ENCODE measurements around the gene CD27. TPM values are rescaled to one million over a fixed set of nuclear protein-coding genes. Genes with fewer than 3 reads are reported as not detected.
"Not testable (repeated sequence)": the region's sequence is repeated elsewhere in the genome, so short reads cannot be mapped to it uniquely, and the experiment has no call there.

CD27 gene
- total RNA-seq, 3 donors from 2014 or later: 52.3 to 100 (median 89.8) TPM

GRCh38 chr12:6475233-6475975, 30.6 kb downstream of the CD27 start:
- H3K4me3 Mint-ChIP-seq; H3K27me3 Mint-ChIP-seq (ENCODE audit: low read depth); H3K9me3 Mint-ChIP-seq; ATAC-seq; H3K36me3 Mint-ChIP-seq (ENCODE audit: insufficient read depth); DNase-seq: not testable (repeated sequence)
- peaks cover 10% of the 10 kb centered on the region for H3K4me1 Mint-ChIP-seq (ENCODE audit: low read depth)

GRCh38 chr12:6476489-6476888, 31.7 kb downstream of the CD27 start:
- Mint-ChIP-seq H3K36me3 (ENCODE audit: insufficient read depth) (no peaks in the 10 kb centered on the region), H3K27me3 (ENCODE audit: low read depth) (no peaks in the 10 kb centered on the region), H3K4me3 (no peak overlapping the region), H3K4me1 (ENCODE audit: low read depth) (peaks cover 5% of the 10 kb centered on the region), H3K9me3 (no peaks in the 10 kb centered on the region)
- no peak for ATAC-seq
- DNase-seq: no peak

DNA sequence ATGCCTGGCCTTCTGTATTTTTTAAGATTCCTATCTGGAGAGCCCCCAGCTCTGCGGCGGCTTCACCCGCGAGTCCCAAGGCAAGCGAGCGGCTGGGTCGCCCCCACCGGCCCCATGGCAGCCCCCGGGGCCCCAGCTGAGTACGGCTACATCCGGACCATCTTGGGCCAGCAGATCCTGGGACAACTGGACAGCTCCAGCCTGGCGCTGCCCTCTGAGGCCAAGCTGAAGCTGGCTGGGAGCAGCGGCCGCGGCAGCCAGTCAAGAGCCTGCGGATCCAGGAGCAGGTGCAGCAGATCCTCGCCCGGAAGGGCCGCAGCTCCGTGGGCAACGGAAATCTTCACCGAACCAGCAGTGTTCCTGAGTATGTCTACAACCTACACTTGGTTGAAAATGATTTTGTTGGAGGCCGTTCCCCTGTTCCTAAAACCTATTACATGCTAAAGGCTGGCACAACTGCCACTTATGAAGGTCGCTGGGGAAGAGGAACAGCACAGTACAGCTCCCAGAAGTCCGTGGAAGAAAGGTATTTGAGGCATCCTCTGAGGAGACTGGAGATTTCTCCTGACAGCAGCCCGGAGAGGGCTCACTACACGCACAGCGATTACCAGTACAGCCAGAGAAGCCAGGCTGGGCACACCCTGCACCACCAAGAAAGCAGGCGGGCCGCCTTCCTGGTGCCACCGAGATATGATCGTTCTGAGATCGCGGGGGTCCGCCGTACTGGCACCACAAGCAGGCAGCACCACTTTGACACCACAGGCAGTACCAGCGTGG, 33.0 kb downstream of the CD27 start:
- H3K9me3 Mint-ChIP-seq; H3K27me3 Mint-ChIP-seq (ENCODE audit: low read depth); DNase-seq; H3K4me3 Mint-ChIP-seq; H3K4me1 Mint-ChIP-seq (ENCODE audit: low read depth); H3K36me3 Mint-ChIP-seq (ENCODE audit: insufficient read depth); ATAC-seq: not testable (repeated sequence)

DNA sequence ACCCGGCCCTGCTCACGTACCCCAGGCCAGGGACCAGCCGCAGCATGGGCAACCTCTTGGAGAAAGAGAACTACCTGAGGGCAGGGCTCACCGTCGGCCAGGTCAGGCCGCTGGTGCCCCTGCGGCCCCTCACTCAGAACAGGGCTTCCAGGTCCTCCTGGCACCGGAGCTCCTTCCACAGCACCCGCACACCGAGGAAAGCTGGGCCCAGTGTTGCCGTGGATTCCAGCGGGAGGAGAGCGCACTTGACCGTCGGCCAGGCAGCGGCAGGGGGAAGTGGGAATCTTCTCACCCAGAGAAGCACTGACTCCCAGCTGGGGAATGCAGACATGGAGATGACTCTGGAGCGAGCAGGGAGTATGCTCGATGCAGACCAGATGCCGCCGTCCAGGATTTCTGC, 33.7 kb downstream of the CD27 start:
- Mint-ChIP-seq H3K4me1 (ENCODE audit: low read depth) (no peaks in the 10 kb centered on the region), H3K27me3 (ENCODE audit: low read depth) (no peaks in the 10 kb centered on the region), H3K4me3 (no peak overlapping the region), H3K9me3 (no peaks in the 10 kb centered on the region), H3K36me3 (ENCODE audit: insufficient read depth) (no peaks in the 10 kb centered on the region)
- ATAC-seq (no peak), DNase-seq (no peak)

DNA sequence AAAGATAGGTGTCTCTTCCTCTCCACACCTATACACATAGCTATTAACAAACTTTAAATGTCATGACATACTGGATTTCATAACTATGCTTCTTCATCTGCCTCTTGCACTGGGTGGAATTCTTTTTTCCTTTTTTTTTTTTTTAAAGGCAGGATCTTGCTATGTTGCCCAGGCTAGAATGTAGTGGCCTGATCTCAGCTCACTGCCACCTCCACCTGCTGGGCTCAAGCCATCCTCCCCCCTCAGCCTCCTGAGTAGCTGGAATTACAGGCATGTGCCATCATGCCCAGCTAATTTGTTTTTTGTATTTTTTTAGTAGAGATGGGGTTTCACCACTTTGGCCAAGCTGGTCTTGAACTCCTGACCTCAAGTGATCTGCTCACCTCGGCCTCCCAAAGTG, 43.5 kb downstream of the CD27 start:
- DNase-seq: no peak
- H3K4me1 Mint-ChIP-seq (ENCODE audit: low read depth): peaks cover 11% of the 10 kb centered on the region
- no peak overlapping the region for H3K4me3 Mint-ChIP-seq
- no peaks in the 10 kb centered on the region for H3K9me3 Mint-ChIP-seq
- no peak for ATAC-seq
- peaks cover 10% of the 10 kb centered on the region for H3K36me3 Mint-ChIP-seq (ENCODE audit: insufficient read depth)
- no peaks in the 10 kb centered on the region for H3K27me3 Mint-ChIP-seq (ENCODE audit: low read depth)

GRCh38 chr12:6489449-6489848, 44.7 kb downstream of the CD27 start:
- ATAC-seq (no peak), DNase-seq (no peak)
- Mint-ChIP-seq H3K4me1 (ENCODE audit: low read depth) (peaks cover 13% of the 10 kb centered on the region), H3K4me3 (no peak overlapping the region), H3K9me3 (no peaks in the 10 kb centered on the region), H3K27me3 (ENCODE audit: low read depth) (no peaks in the 10 kb centered on the region), H3K36me3 (ENCODE audit: insufficient read depth) (peaks cover 10% of the 10 kb centered on the region)

DNA sequence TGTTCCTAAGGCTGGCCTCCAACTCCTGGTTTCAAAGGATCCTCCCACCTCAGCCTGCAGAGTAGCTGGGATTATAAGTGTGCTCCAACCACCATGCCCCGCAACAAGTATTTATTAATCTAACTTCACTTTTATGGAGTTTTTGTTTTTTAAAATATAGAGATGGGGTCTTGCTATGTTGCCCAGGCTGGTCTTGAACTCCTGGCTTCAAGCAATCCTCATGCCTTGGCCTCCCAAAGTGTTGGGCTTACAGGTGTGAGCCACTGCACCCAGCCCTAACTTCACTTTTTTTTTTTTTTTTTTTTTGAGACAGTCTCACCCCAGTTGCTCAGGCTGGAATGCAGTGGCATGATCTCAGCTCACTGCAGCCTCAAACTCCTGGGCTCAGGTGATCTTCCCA, 45.9 kb downstream of the CD27 start:
- not testable (repeated sequence) for H3K4me3 Mint-ChIP-seq; ATAC-seq; DNase-seq; H3K9me3 Mint-ChIP-seq; H3K27me3 Mint-ChIP-seq (ENCODE audit: low read depth)
- peaks cover 12% of the 10 kb centered on the region for H3K36me3 Mint-ChIP-seq (ENCODE audit: insufficient read depth)
- H3K4me1 Mint-ChIP-seq (ENCODE audit: low read depth): peaks cover 24% of the 10 kb centered on the region

GRCh38 chr12:6492838-6493496, 48.2 kb downstream of the CD27 start, which contains the start of gene MRPL51:
TSS of gene MRPL51 (minus strand) at chr12:6493262. CDS start at chr12:6493136, 126 bp downstream.
- DNase-seq: peak; percentile 94
- no peaks in the 10 kb centered on the region for H3K27me3 Mint-ChIP-seq (ENCODE audit: low read depth)
- peaks cover 14% of the 10 kb centered on the region for H3K36me3 Mint-ChIP-seq (ENCODE audit: insufficient read depth)
- peak within 1 kb of the TSS; percentile 92 for H3K4me3 Mint-ChIP-seq
- no peaks in the 10 kb centered on the region for H3K9me3 Mint-ChIP-seq
- H3K4me1 Mint-ChIP-seq (ENCODE audit: low read depth): peaks cover 30% of the 10 kb centered on the region
- ATAC-seq: peak; percentile 80

DNA sequence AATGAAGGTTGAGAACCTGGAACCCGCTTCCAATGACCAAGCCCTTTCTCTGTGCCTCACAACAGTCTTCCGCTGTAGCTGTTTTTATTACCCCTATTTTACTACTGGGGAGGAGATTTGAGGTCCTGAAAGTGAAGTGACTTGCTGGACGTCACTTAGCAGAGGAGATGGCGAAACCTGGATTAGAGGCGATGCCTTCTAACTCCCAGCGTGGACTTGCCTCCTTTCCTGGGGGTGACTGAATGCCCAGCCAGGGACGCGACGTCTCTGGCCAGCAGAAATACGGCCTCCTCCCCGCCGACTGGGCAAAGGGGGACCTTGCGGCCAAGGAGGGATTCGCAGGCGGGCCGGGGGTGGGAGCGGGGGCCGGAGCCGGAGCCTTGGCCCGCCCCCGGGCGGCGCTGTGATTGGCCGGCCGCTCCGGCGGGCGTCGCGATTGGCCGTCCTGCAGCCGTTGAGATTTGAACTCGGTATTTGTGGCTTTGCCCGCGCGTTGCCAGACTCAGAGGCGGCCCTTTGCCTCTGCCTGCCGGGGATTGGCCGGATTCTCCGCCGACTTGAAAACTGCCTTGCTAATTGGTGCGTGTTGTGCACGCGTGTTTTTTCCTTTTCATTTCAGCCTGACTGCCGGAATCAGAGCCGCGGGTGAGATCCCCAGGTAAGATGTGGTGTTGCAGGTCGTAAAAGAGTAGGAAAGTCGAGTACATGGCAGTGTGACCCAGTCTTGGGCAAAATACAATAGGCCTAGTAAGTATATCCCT, 48.9 kb downstream of the CD27 start, which contains the start of gene NCAPD2:
Gene NCAPD2 (plus strand): TSS at position 606 of the 761 bp plus-strand sequence. CDS start 997 bp downstream, outside the sequence.
- Mint-ChIP-seq H3K27me3 (ENCODE audit: low read depth) (no peaks in the 10 kb centered on the region), H3K36me3 (ENCODE audit: insufficient read depth) (peaks cover 14% of the 10 kb centered on the region), H3K4me3 (peak within 1 kb of the TSS; percentile 92), H3K9me3 (no peaks in the 10 kb centered on the region), H3K4me1 (ENCODE audit: low read depth) (peaks cover 30% of the 10 kb centered on the region)
- DNase-seq (peak; percentile 89), ATAC-seq (peak; percentile 91)

GRCh38 chr12:6494258-6494743, 49.5 kb downstream of the CD27 start:
- ATAC-seq (peak; percentile 3 to 47), DNase-seq (no peak)
- Mint-ChIP-seq H3K4me1 (ENCODE audit: low read depth) (peaks cover 30% of the 10 kb centered on the region), H3K27me3 (ENCODE audit: low read depth) (no peaks in the 10 kb centered on the region), H3K4me3 (peak overlapping the region; percentile 92), H3K9me3 (no peaks in the 10 kb centered on the region), H3K36me3 (ENCODE audit: insufficient read depth) (peaks cover 14% of the 10 kb centered on the region)

DNA sequence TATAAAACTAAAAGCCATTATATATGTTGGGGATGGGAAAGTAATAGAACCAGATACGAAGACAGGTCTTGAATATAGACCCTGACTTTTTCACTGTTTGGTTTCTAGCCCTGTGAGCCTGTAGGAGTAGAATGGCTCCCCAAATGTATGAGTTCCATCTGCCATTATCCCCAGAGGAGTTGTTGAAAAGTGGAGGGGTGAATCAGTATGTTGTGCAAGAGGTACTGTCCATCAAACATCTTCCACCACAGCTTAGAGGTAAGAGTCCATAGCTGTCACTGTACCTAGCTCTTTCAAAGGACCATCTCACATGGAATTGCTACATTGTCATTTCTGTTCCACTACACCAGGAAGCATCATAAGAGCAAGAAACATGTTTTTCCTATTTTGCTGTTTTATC, 50.2 kb downstream of the CD27 start:
- DNase-seq: no peak
- ATAC-seq: no peak
- Mint-ChIP-seq H3K36me3 (ENCODE audit: insufficient read depth) (peaks cover 14% of the 10 kb centered on the region), H3K4me1 (ENCODE audit: low read depth) (peaks cover 30% of the 10 kb centered on the region), H3K4me3 (peak overlapping the region; percentile 92), H3K27me3 (ENCODE audit: low read depth) (no peaks in the 10 kb centered on the region), H3K9me3 (no peaks in the 10 kb centered on the region)

GRCh38 chr12:6497291-6497690, 52.5 kb downstream of the CD27 start:
- H3K4me1 Mint-ChIP-seq (ENCODE audit: low read depth): peaks cover 24% of the 10 kb centered on the region
- not testable (repeated sequence) for H3K4me3 Mint-ChIP-seq; DNase-seq; H3K27me3 Mint-ChIP-seq (ENCODE audit: low read depth); H3K9me3 Mint-ChIP-seq; ATAC-seq; H3K36me3 Mint-ChIP-seq (ENCODE audit: insufficient read depth)

DNA sequence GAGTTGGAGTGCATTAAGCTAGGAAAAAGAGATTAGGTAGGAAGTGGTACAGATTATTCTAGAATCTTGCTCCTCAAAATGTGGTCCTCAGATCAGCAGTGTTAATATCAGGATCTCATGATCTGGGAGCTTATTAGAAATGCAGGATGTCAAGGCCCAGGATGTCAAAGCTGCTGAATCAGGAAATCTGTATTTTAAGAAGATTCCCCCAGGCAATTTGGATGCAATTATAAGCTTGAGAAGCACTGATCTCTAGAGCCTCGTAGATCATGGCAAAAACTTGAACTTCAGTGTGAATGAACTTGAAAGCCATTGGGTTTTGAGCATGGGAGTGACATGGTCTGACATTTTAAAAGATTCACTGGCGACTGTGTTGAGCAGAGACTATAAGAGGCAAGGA, 55.7 kb downstream of the CD27 start:
- Mint-ChIP-seq H3K9me3 (no peaks in the 10 kb centered on the region), H3K4me3 (no peak overlapping the region)
- no peak for ATAC-seq

More for the DNA sequence above, 55.7 kb downstream of the CD27 start:
- Mint-ChIP-seq H3K27me3 (ENCODE audit: low read depth) (no peaks in the 10 kb centered on the region), H3K36me3 (ENCODE audit: insufficient read depth) (peaks cover 2% of the 10 kb centered on the region), H3K4me1 (ENCODE audit: low read depth) (peaks cover 7% of the 10 kb centered on the region)
- DNase-seq: no peak
